ENCODE data around the gene ZNF202.
"Not testable (repeated sequence)": the region's sequence is repeated elsewhere in the genome, so short reads cannot be mapped to it uniquely, and the experiment has no call there.

Gene ZNF202

GRCh38 chr11:123740787-123741158 is 687 bp downstream of the ZNF202 start:
- no peak for DNase-seq

DNA sequence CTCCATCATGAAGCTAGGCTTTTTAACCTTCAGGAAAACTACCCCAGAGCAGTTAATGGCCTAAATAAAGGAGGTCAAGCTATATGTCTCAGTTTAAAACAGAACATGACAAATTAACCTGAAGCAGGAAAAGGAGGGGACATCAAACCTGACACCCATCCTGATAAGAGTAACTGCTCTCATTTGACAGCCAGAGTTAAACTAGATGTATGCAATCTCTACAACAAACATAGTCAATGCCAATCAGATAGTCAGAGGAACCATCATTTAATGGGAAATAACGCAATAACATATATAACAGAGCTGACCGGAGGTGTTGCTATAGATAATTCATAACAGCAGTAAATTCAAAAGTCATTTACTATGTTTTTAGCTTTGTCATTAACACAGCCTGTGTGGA is 3.1 kb downstream of the ZNF202 start:
- DNase-seq = no peak

DNA sequence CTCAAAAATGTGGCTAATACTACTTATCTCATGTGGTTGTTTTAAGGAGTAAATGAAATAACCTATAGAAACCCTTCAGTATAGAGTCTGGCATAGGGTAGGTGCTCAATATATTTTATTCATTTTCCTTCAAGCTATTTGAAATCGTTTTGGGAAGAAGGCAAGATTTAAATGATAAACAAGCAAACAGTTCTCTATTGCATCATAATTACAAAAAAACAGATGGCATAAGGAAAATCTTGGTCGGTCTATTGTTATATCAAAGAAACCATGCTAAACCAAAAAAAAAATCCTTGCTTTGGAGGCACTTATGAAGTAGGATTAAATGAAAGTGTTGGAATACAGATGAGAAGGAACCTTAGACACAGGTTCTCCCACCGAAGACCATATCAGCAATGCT is 4.7 kb downstream of the ZNF202 start:
- DNase-seq = no peak

DNA sequence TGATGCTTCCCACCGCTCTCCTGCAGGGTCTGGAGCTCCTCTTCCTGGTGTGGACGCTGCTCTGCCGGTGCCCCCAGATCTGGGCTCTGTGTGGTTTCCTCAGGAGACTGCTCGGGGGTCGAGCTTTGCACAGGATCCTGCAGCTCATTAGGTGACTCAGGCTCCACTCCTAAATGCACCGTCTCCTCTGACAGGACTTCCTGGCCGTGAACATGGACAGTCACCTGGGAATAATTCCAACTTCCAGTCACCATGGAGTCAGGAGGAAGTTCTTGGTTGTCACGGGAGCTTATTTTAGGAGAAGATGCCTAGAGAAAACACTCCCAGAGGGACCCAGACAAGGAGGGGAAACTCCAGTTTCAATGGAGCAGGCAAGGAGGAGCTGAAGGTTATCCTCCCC is 11.9 kb downstream of the ZNF202 start:
- no peak for DNase-seq

DNA sequence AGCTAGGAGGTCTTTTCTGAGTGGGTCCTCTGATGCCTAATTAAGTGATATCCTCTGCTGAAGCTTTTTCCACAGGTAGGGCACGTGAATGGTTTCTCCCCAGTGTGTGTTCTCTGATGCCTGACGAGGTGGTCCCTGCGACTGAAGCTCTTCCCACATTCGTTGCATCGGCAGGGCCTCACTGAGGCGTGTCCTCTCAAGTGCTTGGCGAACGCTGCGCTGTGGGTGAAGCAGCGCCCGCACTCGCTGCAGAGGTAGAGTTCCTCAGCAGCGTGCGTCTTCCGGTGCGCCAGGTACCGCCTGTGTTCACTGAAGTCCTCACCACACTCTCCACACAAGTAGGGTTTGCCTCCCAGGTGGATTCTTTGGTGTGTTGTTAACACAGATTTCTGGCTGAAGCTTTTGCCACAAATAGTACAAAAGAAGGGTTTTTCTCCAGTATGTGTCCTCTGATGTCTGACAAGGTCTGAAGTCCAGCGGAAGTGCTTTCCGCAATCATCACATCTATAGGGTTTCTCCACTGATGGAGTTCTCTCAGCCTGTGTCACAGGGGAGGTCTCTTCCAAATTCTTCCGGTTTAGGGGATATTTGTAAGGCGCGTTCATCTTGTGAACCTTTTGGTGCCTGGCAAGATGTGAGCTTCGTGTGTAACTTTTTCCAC is 15.3 kb downstream of the ZNF202 start:
- DNase-seq = no peak

GRCh38 chr11:123719452-123719851 is 22.0 kb downstream of the ZNF202 start:
- no peak for DNase-seq

DNA sequence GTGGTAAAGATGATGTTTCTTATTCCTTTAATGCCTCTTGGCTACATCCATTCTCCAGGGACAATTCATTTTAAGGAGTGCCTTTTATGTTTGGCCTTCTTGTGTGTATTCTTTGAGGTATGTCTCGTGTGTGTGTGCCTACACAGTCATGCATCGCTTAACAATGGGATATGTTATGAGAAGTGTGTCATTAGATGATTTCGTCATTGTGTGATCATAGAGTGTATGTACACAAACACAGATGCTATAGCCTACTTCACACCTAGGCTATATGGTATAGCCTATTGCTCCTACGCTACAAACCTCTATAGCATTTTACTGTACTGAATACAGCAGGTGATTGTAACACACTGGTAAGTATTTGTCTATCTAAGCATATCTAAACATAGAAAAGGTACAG is 23.0 kb downstream of the ZNF202 start:
- DNase-seq = no peak

DNA sequence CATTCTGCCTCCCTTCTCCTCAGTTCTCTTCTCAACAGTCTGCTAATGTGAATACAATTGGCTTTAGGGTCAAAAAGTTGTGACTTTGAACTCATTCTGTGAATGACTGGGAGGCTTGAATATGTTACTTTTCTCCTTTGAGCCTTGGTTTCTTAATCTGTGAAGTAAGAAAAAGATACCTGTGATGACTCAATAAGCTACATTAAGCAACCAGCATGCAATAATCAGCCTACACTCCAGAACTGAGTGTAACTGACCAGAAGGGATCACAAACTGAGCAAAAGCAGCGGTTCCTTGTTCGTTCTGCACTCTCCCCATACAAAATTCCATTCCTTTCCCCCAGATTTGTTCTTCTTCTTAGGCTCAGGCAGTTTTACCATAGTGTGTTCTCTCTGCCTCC is 23.4 kb downstream of the ZNF202 start:
- no peak for DNase-seq

DNA sequence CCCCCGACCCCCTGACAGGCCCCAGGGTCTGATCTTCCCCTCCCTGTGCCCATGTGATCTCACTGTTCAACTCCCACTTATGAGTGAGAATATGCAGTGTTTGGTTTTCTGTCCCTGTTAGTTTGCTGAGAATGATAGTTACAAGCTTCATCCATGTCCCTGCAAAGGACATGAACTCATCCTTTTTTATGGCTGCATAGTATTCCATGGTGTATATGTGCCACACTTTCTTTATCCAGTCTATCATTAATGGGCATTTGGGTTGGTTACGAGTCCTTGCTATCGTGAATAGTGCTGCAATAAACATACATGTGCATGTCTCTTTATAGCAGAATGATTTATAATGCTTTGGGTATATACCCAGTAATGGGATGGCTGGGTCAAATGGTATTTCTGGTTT is 28.8 kb downstream of the ZNF202 start:
- not testable (repeated sequence) for DNase-seq

DNA sequence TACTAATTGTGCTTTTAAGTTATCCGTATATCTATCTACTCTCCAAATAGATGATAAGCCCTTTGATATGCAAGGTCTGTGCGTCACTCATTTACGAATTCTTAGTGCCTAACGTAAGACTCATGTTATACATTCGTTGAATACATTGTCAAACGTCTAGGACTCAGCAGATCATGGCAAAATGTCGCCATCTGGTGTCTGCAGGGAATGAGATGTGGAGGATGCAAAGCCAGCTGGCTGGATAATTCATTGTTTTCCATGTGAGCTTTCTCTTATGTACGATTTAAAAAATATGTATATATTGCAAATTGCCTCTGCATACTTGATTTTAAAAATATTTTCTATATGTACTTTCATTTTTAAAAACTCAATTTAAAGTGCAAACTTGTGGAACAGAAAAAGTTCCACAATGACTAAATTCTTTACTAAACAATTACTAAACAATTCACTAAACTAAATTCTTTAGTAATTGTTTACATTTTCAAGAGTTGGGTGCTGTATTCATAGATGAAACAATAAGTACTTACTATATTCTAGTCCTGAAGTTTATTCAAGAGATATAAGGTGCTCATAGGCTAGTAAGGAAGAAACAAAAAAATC is 33.8 kb downstream of the ZNF202 start:
- DNase-seq = peak; percentile 51

DNA sequence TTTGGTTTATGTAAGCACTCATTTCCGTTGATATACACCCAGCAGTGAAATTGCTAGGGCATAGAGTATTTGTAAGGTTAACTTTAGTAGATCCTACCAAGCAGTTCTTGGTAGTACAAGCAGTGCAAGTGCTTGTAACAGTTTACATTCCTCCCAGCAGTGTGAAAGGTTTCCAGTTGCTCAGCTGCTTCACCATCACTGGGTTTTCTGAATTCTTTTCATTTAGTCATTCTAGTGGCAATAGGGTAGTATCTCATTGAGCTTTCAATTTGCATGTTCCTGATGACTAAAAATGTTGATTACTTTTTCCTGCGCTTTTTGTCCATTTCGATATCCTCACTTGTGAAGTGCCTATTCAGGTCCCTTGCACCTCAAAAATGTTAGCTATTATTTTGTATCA is 34.3 kb downstream of the ZNF202 start:
- no peak for DNase-seq

DNA sequence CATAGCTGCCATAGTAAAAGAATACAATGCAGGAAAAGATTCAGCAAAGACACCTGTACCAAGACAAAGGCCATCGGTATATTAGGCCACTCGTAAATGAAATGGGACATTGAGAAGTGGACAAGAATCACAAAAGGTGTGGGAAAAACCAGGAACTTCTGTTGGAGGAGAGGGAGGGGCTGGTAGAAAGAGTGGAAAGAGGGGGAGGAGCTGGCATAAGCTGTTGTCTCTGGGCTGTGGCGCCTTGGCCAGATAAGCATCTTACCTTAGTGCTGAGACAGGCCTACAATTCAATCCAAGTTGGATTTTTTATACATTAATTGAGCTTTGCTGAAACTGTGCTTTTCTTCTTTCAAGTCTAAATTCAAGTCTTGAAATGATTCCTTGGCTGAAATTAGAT is 37.1 kb downstream of the ZNF202 start:
- DNase-seq = no peak

GRCh38 chr11:123702696-123703095 is 38.8 kb downstream of the ZNF202 start:
- no peak for DNase-seq

- DNase-seq = no peak
Measured at GRCh38 chr11:123702139-123702538, 39.3 kb downstream of the ZNF202 start.

GRCh38 chr11:123700772-123701171 is 40.7 kb downstream of the ZNF202 start:
- no peak for DNase-seq

DNA sequence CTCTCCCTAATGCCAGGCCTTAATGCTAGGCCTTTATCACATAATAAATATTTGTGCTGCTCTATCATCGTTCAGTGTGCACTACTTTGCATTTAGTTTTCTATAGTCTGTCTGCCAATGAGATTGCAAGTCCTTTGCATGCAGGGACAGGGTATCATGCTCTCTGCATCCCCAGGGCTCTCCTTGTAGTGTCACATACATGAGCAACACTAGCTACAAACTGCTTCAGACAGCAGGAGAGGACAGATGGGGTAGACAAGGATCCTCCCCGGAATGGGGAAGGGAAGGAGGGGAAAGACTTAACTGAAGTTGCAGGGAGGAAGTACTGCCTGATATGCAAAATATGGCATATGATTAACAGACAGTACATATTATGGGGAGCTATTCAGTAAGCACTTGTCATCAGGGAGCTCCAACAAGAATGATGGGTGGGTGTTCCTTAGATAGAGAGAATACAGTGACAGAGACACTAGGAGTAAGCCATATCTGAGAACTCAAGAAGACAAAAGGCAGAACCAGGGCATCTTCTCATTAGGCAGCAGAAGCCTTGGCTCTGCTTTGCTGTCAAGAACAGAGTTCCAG is 42.8 kb downstream of the ZNF202 start:
- DNase-seq = no peak

DNA sequence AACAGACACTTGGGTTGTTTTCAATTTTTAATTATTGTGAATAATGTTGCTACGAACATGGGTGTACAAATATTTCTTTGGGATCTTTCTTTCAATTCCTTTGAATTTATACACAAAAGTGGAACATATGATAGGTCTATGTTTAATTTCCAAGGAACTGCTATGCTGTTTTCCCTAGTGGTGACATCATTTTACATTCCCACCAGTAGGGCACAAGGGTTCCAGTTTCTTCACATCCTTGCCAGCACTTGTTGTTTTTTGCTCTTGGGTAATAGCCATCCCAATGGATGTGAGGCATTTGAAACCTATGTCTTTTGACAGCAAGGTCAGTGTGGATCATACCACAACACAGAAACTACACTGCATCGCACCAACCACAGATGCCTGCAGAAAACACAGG is 45.3 kb downstream of the ZNF202 start:
- DNase-seq = no peak

- DNase-seq = no peak
Measured at GRCh38 chr11:123695231-123695630, 46.2 kb downstream of the ZNF202 start.

- no peak for DNase-seq
Measured at GRCh38 chr11:123694551-123694950, 46.9 kb downstream of the ZNF202 start.

- no peak for DNase-seq
Measured at GRCh38 chr11:123692961-123693360, 48.5 kb downstream of the ZNF202 start.

DNA sequence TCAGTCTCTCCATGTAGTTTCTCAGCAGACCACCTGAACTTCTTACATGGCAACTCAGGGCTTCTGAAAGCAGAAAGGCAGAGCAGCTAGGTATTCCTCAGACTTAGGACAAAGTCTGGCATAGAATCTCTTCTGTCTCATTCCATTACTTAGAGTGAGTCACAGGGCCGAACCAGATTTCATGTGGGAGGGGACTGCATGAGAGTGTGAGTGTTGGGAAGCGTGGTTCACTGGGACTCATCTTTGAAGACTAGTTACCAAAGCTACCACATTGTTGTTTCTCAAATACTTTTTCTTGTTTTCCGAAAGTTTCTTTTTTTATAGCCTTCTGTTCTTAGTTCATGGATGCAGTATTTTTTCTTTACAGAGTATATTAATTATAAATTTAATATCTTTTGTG is 51.0 kb downstream of the ZNF202 start:
- DNase-seq = no peak

- DNase-seq = no peak
Measured at GRCh38 chr11:123684601-123685000, 56.9 kb downstream of the ZNF202 start.

GRCh38 chr11:123683428-123684170 is 57.9 kb downstream of the ZNF202 start:
- no peak for DNase-seq

Measured in NCI-H2029 treated with DMSO at 0.1 percent for 48 hours (cell line).